Activated CD8-positive, alpha-beta T cell treated with anti-CD3 and anti-CD28 coated beads for 36 hours (primary cell): ENCODE measurements around the gene OLIG2. TPM values are rescaled to one million over a fixed set of nuclear protein-coding genes. Genes with fewer than 3 reads are reported as not detected.

Experiments used
- ATAC-seq: fragments of 200-7000 bp; cut with Tn5 transposase; one replicate; pipeline ENCODE4 v1.10.0; 2021; ENCODE audit warnings: mild to moderate bottlenecking, moderate library complexity
- CTCF ChIA-PET: fragments of 350-600 bp; sonication (Branson Sonifier 250); formaldehyde crosslinking; loops from one replicate; lab custom pipeline; 2021; ENCODE audit warnings: antibody characterized with exemption; lab: Charles Lee
- POLR2A ChIA-PET: fragments of 350-600 bp; sonication (Branson Sonifier 250); formaldehyde crosslinking; loops from one replicate; lab custom pipeline; 2021; ENCODE audit warnings: antibody characterized with exemption; lab: Charles Lee
- DNase-seq: peaks from one replicate; pipeline ENCODE4 v3.0.0-alpha.2; 2020
- H3K27ac Mint-ChIP-seq: one replicate; pipeline ENCODE4 v1.8.0; 2021; ENCODE audit warnings: mild to moderate bottlenecking, mixed read lengths
- H3K27me3 Mint-ChIP-seq: one replicate; pipeline ENCODE4 v1.8.0; 2021; ENCODE audit warnings: mixed read lengths
- H3K36me3 Mint-ChIP-seq: one replicate; pipeline ENCODE4 v1.8.0; 2021; ENCODE audit warnings: low read depth, mixed read lengths
- H3K4me1 Mint-ChIP-seq: one replicate; pipeline ENCODE4 v1.8.0; 2021; ENCODE audit warnings: low read depth, mixed read lengths
- H3K4me3 Mint-ChIP-seq: one replicate; pipeline ENCODE4 v1.8.0; 2021; ENCODE audit warnings: mild to moderate bottlenecking, moderate library complexity, mixed read lengths
- H3K9me3 Mint-ChIP-seq: one replicate; pipeline ENCODE4 v1.8.0; 2021; ENCODE audit warnings: mixed read lengths
- CTCF ChIP-seq: fragments of 200-600 bp; IDR thresholded peaks from one replicate; pipeline ENCODE4 v1.8.0; 2022; ENCODE audit warnings: antibody characterized with exemption, mild to moderate bottlenecking
- intact Hi-C: fragments of 100-400 bp; cut with micrococcal nuclease; formaldehyde crosslinking; loops from one replicate; pipeline ENCODE4 v1.10.0; 2022
- total RNA-seq, 2 experiments: library from RNA; stranded (reverse); gene quantifications; one replicate each; pipeline ENCODE4 v1.2.3, GENCODE V29; 2021

OLIG2 gene
- total RNA-seq, 2 experiments from 2014 or later: not detected

- no peak overlapping the region for H3K27ac Mint-ChIP-seq
- intact Hi-C loops: no loop called here
- POLR2A ChIA-PET: no interaction called here
- H3K36me3 Mint-ChIP-seq: no peaks in the 10 kb centered on the region
- CTCF ChIA-PET: interaction anchor here (1.1 kb wide), 1 partner anchor 74 kb away, joined by 3 read pairs; no protein-coding TSS in a partner anchor
- peaks cover 2% of the 10 kb centered on the region for H3K27me3 Mint-ChIP-seq
- no peak for ATAC-seq
- no peak overlapping the region for H3K4me3 Mint-ChIP-seq
- no peak for TF ChIP-seq CTCF
- DNase-seq: no peak
- H3K4me1 Mint-ChIP-seq: no peaks in the 10 kb centered on the region
- no peaks in the 10 kb centered on the region for H3K9me3 Mint-ChIP-seq
Measured at GRCh38 chr21:33053951-33054350, 28.2 kb downstream of the OLIG2 start.

DNA sequence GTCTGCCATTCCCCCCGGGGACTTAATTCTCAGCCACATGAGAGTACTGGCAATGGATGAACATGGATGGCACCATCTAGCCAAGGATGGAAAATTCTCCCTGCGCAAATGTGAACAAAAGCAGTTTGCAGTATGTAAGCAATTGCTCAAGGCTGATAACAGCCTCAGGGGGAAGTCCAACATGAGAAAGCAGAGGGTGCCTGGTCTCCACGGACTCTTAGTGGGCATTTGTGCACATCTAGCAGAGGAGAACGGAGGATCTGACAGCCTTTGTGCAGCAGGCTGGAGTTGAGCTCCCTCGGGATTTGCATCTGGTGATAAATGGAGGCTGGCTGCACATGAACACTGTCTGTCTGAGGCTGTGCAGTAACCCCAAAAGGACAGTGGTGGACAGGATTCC, 30.3 kb downstream of the OLIG2 start:
- DNase-seq: no peak

GRCh38 chr21:33057385-33057940, 31.7 kb downstream of the OLIG2 start:
- DNase-seq: no peak
- no peak for TF ChIP-seq CTCF
- Mint-ChIP-seq H3K27me3 (peaks cover 5% of the 10 kb centered on the region), H3K36me3 (no peaks in the 10 kb centered on the region), H3K4me1 (no peaks in the 10 kb centered on the region), H3K27ac (no peak overlapping the region), H3K4me3 (no peak overlapping the region), H3K9me3 (no peaks in the 10 kb centered on the region)
- ChIA-PET CTCF (no interaction called here), POLR2A (interaction anchor here (1.6 kb wide), 1 partner anchor 16 kb away, joined by 4 read pairs; no protein-coding TSS in a partner anchor)
- ATAC-seq: no peak
- intact Hi-C loops: no loop called here

More for the DNA sequence above, 30.3 kb downstream of the OLIG2 start:
- no peak overlapping the region for H3K27ac Mint-ChIP-seq
- POLR2A ChIA-PET: no interaction called here
- ATAC-seq: no peak
- no peaks in the 10 kb centered on the region for H3K4me1 Mint-ChIP-seq
- CTCF ChIA-PET: no interaction called here
- H3K4me3 Mint-ChIP-seq: no peak overlapping the region
- no peaks in the 10 kb centered on the region for H3K27me3 Mint-ChIP-seq
- no peaks in the 10 kb centered on the region for H3K36me3 Mint-ChIP-seq
- no peaks in the 10 kb centered on the region for H3K9me3 Mint-ChIP-seq
- TF ChIP-seq CTCF: no peak
- intact Hi-C loops: no loop called here

- ChIA-PET CTCF (no interaction called here), POLR2A (interaction anchor here (1.6 kb wide), 1 partner anchor 17 kb away, joined by 4 read pairs; no protein-coding TSS in a partner anchor)
- Mint-ChIP-seq H3K36me3 (no peaks in the 10 kb centered on the region), H3K4me3 (no peak overlapping the region), H3K4me1 (no peaks in the 10 kb centered on the region), H3K27me3 (peaks cover 12% of the 10 kb centered on the region), H3K27ac (no peak overlapping the region), H3K9me3 (no peaks in the 10 kb centered on the region)
- ATAC-seq: no peak
- DNase-seq: no peak
- TF ChIP-seq CTCF: no peak
- intact Hi-C loops: no loop called here
Measured at GRCh38 chr21:33058527-33058926, 32.8 kb downstream of the OLIG2 start.

DNA sequence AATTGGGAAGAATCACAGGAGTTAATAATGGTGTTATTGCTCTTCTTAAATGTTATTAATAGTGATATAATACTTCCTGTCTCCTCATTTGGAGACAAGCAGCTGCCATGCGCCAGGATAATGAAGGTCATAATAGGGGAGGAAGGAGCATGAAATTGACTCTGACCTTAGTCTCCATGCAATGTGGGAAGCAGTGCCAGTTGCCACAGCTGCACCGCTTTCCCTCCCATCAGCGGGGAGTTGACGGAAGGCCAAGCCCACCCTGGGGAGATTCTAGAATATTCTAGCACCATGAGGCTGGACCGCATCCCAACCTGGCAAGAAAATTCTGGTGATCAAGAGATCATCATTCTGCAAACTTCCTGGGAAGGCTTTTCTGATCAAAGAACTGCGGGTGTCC, 33.2 kb downstream of the OLIG2 start:
- H3K4me1 Mint-ChIP-seq: no peaks in the 10 kb centered on the region
- H3K4me3 Mint-ChIP-seq: no peak overlapping the region
- ATAC-seq (no peak), DNase-seq (no peak)
- no peaks in the 10 kb centered on the region for H3K9me3 Mint-ChIP-seq
- CTCF ChIA-PET: no interaction called here
- H3K36me3 Mint-ChIP-seq: no peaks in the 10 kb centered on the region
- no peak overlapping the region for H3K27ac Mint-ChIP-seq
- peaks cover 14% of the 10 kb centered on the region for H3K27me3 Mint-ChIP-seq
- intact Hi-C loops: no loop called here
- no peak for TF ChIP-seq CTCF
- POLR2A ChIA-PET: no interaction called here
